PC-3 (cell line): ENCODE measurements around the gene MSI2. TPM values are rescaled to one million over a fixed set of nuclear protein-coding genes. Genes with fewer than 3 reads are reported as not detected.

ENCODE experiments used
- ATAC-seq: fragments of 200-7000 bp; cut with Tn5 transposase; 2 replicates; pipeline ENCODE4 v1.9.1; 2020; ENCODE audit warnings: mild to moderate bottlenecking, moderate library complexity
- BruUV-seq: library from RNA; stranded (reverse); fragments of 400-500 nt; replicated peaks from 2 replicates; lab custom pipeline; 2021; lab: Mats Ljungman, UMichigan
- CTCF ChIA-PET: fragments of 300-600 bp; sonication (Branson Sonifier 250); formaldehyde crosslinking; loops from one replicate; lab custom pipeline; 2022; ENCODE audit warnings: antibody characterized with exemption; lab: Charles Lee
- POLR2A ChIA-PET: fragments of 300-600 bp; sonication (Branson Sonifier 250); formaldehyde crosslinking; loops from one replicate; lab custom pipeline; 2022; ENCODE audit warnings: antibody characterized with exemption; ENCODE audit not compliant: unreplicated experiment; lab: Charles Lee
- DNase-seq: peaks from one replicate; pipeline ENCODE4 v3.0.0-alpha.2; 2015
- H2AFZ ChIP-seq: fragments of 300-600 bp; sonication (generic); 2 replicates; pipeline ENCODE4 v1.6.0; 2016; ENCODE audit warnings: antibody characterized with exemption, low read length
- H3F3A ChIP-seq: fragments of 300-600 bp; sonication (generic); one replicate; pipeline ENCODE4 v1.6.0; 2017; ENCODE audit warnings: antibody characterized with exemption, low read length, control low read depth, mild to moderate bottlenecking; ENCODE audit not compliant: unreplicated experiment
- H3K27ac ChIP-seq: fragments of 300-600 bp; sonication (generic); 2 replicates; pipeline ENCODE4 v1.5.1; 2016; ENCODE audit warnings: mild to moderate bottlenecking, low read length
- H3K27me3 ChIP-seq: fragments of 300-600 bp; sonication (generic); 2 replicates; pipeline ENCODE4 v1.6.1; 2016; ENCODE audit warnings: low read length, mixed read lengths
- H3K36me3 ChIP-seq: fragments of 300-600 bp; sonication (generic); 2 replicates; pipeline ENCODE4 v1.6.1; 2016; ENCODE audit warnings: low read depth, mixed run types, low read length, mixed read lengths
- H3K4me1 ChIP-seq: fragments of 300-600 bp; sonication (generic); 2 replicates; pipeline ENCODE4 v1.5.1; 2016; ENCODE audit warnings: low read length; ENCODE audit not compliant: insufficient read depth
- H3K4me2 ChIP-seq: fragments of 300-600 bp; sonication (generic); 2 replicates; pipeline ENCODE4 v1.6.0; 2016; ENCODE audit warnings: low read length
- H3K4me3 ChIP-seq: fragments of 300-600 bp; sonication (generic); 2 replicates; pipeline ENCODE4 v1.5.1; 2016; ENCODE audit warnings: mild to moderate bottlenecking, low read length, mixed read lengths
- H3K79me2 ChIP-seq: fragments of 300-600 bp; sonication (generic); 2 replicates; pipeline ENCODE4 v1.6.1; 2017; ENCODE audit warnings: low read length, mixed read lengths
- H3K9ac ChIP-seq: fragments of 300-600 bp; sonication (generic); 2 replicates; pipeline ENCODE4 v1.6.0; 2016; ENCODE audit warnings: mild to moderate bottlenecking, low read length
- H3K9me2 ChIP-seq: fragments of 300-600 bp; sonication (generic); replicated peaks from 2 replicates; pipeline ENCODE4 v1.6.1; 2016; ENCODE audit warnings: mixed run types, low read length, mixed read lengths
- H3K9me3 ChIP-seq: fragments of 300-600 bp; sonication (generic); 2 replicates; pipeline ENCODE4 v1.6.1; 2016; ENCODE audit warnings: low read length, mixed read lengths
- H4K20me1 ChIP-seq: fragments of 300-600 bp; sonication (generic); 2 replicates; pipeline ENCODE4 v1.6.1; 2016; ENCODE audit warnings: low read length, mixed read lengths
- EZH2 ChIP-seq: fragments of 300-600 bp; sonication (generic); IDR thresholded peaks from one replicate; pipeline ENCODE4 v1.6.1; 2017; ENCODE audit warnings: antibody characterized with exemption, mild to moderate bottlenecking, low read length; ENCODE audit not compliant: unreplicated experiment
- EZH2phosphoT487 ChIP-seq: fragments of 300-600 bp; sonication (generic); IDR thresholded peaks from 2 replicates; pipeline ENCODE4 v1.6.1; 2018; ENCODE audit warnings: mild to moderate bottlenecking, antibody characterized with exemption, low read length, borderline replicate concordance
- intact Hi-C: fragments of 100-400 bp; cut with micrococcal nuclease; formaldehyde crosslinking; loops from 2 replicates; pipeline ENCODE4 v1.9.0; 2023
- total RNA-seq: library from RNA; depleted of rRNA; stranded (reverse); fragments of >200 nt; gene quantifications from 2 replicates; pipeline ENCODE4 v1.2.3, GENCODE V29; 2014
- TF ChIP-seq, protein P1 (sequence below): fragments of 300-600 bp; sonication (generic); conservative IDR thresholded peaks from 2 replicates; pipeline ENCODE4 v1.5.1; 2017; ENCODE audit warnings: antibody characterized with exemption, low read depth, mild to moderate bottlenecking, low read length

MSI2 gene
- total RNA-seq, 1 experiment from 2014 or later: 54.7 TPM

DNA sequence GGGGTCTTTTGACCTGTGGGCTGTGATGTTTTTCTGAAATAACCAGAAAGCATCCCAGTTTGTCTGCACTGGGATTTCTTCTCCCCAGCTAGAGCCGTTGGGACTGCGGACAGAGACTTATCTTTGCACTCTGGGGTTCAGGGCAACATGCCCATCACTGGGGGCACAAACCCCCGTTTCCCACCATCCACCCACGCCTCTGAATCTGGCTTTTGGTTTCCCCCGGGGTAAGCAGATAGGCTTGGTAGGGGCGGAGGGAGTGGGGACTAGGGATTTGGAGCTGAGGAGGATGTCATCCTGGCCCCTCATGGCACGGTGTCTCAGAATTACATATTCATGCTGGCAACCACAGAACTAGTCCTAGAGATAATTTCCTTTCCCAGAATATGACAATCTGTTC is 420.2 kb downstream of the MSI2 start:
- BruUV-seq: no TSS peak
- Histone ChIP-seq H3K27me3 (no peaks in the 10 kb centered on the region), H3K36me3 (no peaks in the 10 kb centered on the region), H4K20me1 (no peaks in the 10 kb centered on the region), H2AFZ (no peak overlapping the region), H3K9me2 (no peaks in the 10 kb centered on the region), H3K79me2 (no peaks in the 10 kb centered on the region), H3K9ac (no peak overlapping the region), H3K9me3 (no peaks in the 10 kb centered on the region), H3K4me2 (no peak overlapping the region), H3K27ac (no peak overlapping the region), H3F3A (no peaks in the 10 kb centered on the region), H3K4me3 (no peak overlapping the region), H3K4me1 (peaks cover 4% of the 10 kb centered on the region; the same call in 1 of the 2 replicates)
- POLR2A ChIA-PET: no interaction called here
- TF ChIP-seq, protein P1, sequence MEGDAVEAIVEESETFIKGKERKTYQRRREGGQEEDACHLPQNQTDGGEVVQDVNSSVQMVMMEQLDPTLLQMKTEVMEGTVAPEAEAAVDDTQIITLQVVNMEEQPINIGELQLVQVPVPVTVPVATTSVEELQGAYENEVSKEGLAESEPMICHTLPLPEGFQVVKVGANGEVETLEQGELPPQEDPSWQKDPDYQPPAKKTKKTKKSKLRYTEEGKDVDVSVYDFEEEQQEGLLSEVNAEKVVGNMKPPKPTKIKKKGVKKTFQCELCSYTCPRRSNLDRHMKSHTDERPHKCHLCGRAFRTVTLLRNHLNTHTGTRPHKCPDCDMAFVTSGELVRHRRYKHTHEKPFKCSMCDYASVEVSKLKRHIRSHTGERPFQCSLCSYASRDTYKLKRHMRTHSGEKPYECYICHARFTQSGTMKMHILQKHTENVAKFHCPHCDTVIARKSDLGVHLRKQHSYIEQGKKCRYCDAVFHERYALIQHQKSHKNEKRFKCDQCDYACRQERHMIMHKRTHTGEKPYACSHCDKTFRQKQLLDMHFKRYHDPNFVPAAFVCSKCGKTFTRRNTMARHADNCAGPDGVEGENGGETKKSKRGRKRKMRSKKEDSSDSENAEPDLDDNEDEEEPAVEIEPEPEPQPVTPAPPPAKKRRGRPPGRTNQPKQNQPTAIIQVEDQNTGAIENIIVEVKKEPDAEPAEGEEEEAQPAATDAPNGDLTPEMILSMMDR: no peak
- TF ChIP-seq EZH2phosphoT487 (no peak), EZH2 (no peak)
- CTCF ChIA-PET: no interaction called here
- ATAC-seq (no peak), DNase-seq (no peak)
- intact Hi-C loops: no loop called here

DNA sequence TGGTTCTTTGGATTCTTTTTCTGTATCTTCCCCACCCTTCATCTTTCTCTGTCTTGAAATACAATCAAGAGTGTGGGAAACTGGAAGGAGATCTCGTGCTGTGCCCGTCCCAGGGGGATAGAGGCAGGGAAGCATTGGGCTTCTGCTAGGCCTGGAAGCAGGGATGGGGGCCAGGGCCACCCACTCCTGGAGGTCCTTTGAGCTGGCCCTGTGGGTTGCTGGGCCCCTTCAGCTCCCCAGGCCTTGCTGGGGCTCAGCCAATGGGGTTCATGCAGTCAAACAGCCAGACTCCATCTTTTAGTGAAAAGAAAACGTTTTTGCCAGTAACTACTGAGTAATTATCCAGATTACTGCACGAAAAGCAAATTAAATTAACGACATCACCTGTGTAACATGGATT is 421.0 kb downstream of the MSI2 start:
- no peaks in the 10 kb centered on the region for H3K79me2 ChIP-seq
- BruUV-seq: no TSS peak
- no peaks in the 10 kb centered on the region for H3F3A ChIP-seq
- no peak overlapping the region for H3K27ac ChIP-seq
- H3K9me2 ChIP-seq: no peaks in the 10 kb centered on the region
- no peak overlapping the region for H3K4me3 ChIP-seq
- ChIA-PET CTCF (interaction anchor here (1.0 kb wide), 1 partner anchor 70 kb away, joined by 5 read pairs; no protein-coding TSS in a partner anchor), POLR2A (interaction anchor here (0.5 kb wide), 1 partner anchor 559 kb away, joined by 3 read pairs; no protein-coding TSS in a partner anchor)
- no peak for TF ChIP-seq EZH2
- TF ChIP-seq EZH2phosphoT487: no peak
- H3K9ac ChIP-seq: no peak overlapping the region
- no peak overlapping the region for H3K4me2 ChIP-seq
- intact Hi-C loops: no loop called here
- DNase-seq (no peak), ATAC-seq (no peak)
- H3K4me1 ChIP-seq: peaks cover under 1% of the 10 kb centered on the region; the same call in 1 of the 2 replicates
- no peak overlapping the region for H2AFZ ChIP-seq
- no peaks in the 10 kb centered on the region for H4K20me1 ChIP-seq
- no peaks in the 10 kb centered on the region for H3K36me3 ChIP-seq
- no peaks in the 10 kb centered on the region for H3K9me3 ChIP-seq
- H3K27me3 ChIP-seq: no peaks in the 10 kb centered on the region

DNA sequence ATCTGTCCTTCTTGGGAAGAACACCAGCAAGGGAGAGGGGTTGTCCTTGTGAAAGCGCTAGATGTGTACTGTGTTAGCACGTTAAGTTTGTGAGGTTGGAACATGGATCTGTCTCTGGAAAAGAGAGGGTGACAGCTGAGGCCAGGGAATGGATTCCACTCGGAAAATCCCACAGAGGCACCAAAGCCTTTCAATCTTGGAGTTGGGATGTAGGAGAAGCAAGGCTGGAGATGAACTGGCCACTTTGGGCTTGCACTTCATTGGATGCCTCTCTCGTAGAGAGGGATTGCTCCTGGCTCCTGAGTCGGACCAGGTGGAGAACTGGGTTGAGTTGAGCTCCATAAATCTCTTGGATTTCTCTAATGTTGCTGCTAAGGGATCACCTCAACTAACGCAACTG is 421.5 kb downstream of the MSI2 start:
- CTCF ChIA-PET: interaction anchor here (1.0 kb wide), 1 partner anchor 70 kb away, joined by 5 read pairs; no protein-coding TSS in a partner anchor
- intact Hi-C loops: no loop called here

More for the DNA sequence above, 421.5 kb downstream of the MSI2 start:
- Histone ChIP-seq H3F3A (no peaks in the 10 kb centered on the region), H3K9me3 (no peaks in the 10 kb centered on the region), H4K20me1 (no peaks in the 10 kb centered on the region), H3K79me2 (no peaks in the 10 kb centered on the region), H3K27me3 (no peaks in the 10 kb centered on the region), H3K4me1 (no peaks in the 10 kb centered on the region), H3K4me3 (no peak overlapping the region), H3K36me3 (no peaks in the 10 kb centered on the region), H3K27ac (no peak overlapping the region), H2AFZ (no peak overlapping the region), H3K9ac (no peak overlapping the region), H3K4me2 (no peak overlapping the region), H3K9me2 (no peaks in the 10 kb centered on the region)
- BruUV-seq: no TSS peak
- POLR2A ChIA-PET: interaction anchor here (0.5 kb wide), 1 partner anchor 558 kb away, joined by 3 read pairs; no protein-coding TSS in a partner anchor
- DNase-seq (no peak), ATAC-seq (no peak)
- TF ChIP-seq EZH2phosphoT487 (no peak), EZH2 (no peak)
- TF ChIP-seq, protein P1: no peak
